IPS DF 19.7 (cell line): ENCODE measurements around the gene HBA2.
"Not testable (repeated sequence)": the region's sequence is repeated elsewhere in the genome, so short reads cannot be mapped to it uniquely, and the experiment has no call there.

Experiments
- DNase-seq: peaks from one replicate; pipeline ENCODE4 v3.0.0-alpha.2; 2013; ENCODE audit warnings: low read depth, low spot score

Gene HBA2

GRCh38 chr16:194516-194915, 21.8 kb downstream of the HBA2 start:
- DNase-seq: no peak

GRCh38 chr16:200388-200787, 27.7 kb downstream of the HBA2 start:
- no peak for DNase-seq

- no peak for DNase-seq
Observed at GRCh38 chr16:203246-203645, 30.6 kb downstream of the HBA2 start.

- DNase-seq: not testable (repeated sequence)
Observed at GRCh38 chr16:204046-204445, 31.4 kb downstream of the HBA2 start.

GRCh38 chr16:209359-209758, 36.7 kb downstream of the HBA2 start:
- not testable (repeated sequence) for DNase-seq

- not testable (repeated sequence) for DNase-seq
Observed at GRCh38 chr16:211631-212180, 39.0 kb downstream of the HBA2 start.

- no peak for DNase-seq
Observed at GRCh38 chr16:212999-213398, 40.3 kb downstream of the HBA2 start.

GRCh38 chr16:220021-220420, 47.3 kb downstream of the HBA2 start:
- no peak for DNase-seq
